Activated gamma-delta T cell treated with anti-CD3 and anti-CD28 coated beads, Interleukin-2, amount 50 U/mL, for 16 hours (primary cell): ENCODE measurements around the gene KHNYN.
"Not testable (repeated sequence)": the region's sequence is repeated elsewhere in the genome, so short reads cannot be mapped to it uniquely, and the experiment has no call there.

Source experiments
- DNase-seq: peaks from one replicate; pipeline ENCODE4 v3.0.0-alpha.2; 2020; ENCODE audit warnings: low read depth

The KHNYN gene

DNA sequence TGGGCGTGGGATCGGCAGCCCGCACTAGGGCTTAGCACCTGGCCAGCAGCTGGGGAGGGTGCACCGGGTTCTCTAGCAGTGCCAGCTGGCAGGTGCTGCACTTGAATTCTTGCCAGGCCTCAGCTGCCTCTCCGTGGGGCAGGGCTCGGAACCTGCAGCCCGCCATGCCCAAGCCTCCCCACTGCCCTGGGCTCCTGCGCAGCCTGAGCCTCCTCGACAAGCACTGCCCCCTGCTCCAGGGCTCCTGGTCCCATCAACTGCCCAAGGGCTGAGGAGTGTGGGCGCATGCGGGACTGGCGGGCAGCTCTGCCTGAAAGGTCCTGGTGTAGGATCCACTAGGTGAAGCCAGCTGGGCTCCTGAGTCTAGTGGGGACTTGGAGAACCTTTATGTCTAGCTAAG lies 43.5 kb downstream of the KHNYN start:
- DNase-seq: no peak

DNA sequence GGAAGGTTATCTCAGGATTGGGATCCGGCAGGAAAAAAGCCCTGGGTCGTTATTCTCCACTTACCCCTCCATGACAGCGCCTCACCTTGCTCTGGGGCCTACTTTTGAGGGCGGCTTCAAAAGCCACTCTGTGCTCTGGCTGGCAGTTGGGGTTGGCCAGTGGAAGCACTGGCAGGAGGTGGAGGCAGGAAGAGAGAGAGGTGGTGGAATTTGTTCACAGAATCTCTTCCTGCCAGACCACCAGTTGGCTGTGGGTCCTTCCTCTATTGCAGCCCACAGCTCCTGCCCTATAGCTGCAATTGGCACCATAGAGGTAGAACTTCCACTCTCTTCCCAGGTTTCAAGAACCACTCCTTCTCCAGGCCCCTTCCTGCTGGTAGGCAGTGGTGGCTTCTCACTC lies 45.5 kb downstream of the KHNYN start:
- no peak for DNase-seq

DNA sequence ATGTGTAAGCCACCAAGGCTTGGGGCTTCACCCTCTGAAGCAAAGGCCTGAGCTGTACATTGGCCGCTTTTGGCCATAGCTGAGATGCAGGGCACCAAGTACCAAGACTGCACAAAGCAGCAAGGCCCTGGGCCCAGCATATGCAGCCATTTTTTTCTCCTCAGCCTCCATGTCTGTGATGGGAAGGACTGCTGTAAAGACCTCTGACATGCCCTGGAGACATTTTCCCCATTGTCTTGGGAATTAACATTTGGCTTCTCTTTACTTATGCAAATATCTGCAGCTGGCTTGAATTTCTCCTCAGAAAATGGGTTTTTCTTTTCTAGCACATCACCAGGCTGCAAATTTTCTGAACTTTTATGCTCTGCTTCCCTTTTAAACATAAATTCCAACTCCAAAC lies 50.2 kb downstream of the KHNYN start:
- DNase-seq: not testable (repeated sequence)

DNA sequence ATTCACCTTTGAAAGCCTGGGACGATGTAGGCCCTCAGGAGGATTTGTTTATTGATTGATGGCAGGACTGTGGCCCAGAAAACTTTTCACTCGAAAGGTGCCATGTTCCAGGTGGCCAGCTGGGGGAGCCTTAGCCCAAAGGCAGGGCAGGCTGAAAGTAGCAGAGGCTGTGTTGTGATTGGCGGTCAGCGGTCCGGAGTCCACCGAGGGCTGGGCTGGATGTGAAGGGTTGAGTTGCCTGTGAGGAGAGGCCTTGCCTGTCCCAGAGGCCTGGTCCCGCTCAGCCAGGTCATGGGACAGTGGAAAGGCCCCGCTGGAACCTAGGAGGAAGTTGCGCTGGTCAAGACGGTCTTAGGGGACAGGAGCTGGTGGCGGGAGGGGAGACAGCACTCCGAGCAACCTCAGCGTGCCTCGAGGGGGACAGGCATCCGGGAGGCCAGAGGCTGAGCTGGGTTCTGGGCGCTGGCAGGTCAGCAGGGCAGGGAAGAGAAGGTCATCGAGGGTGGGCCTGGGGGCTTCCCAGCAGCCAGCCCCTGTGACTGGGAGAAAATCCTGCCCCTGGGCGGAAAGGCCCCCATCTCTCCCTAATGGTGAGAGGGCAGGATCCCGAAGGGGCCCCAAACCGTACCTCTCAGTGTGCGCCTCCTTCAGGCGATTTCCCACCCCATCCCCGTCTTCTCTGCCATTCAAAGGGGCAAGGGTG lies 52.0 kb downstream of the KHNYN start:
- DNase-seq: peak; percentile 12

DNA sequence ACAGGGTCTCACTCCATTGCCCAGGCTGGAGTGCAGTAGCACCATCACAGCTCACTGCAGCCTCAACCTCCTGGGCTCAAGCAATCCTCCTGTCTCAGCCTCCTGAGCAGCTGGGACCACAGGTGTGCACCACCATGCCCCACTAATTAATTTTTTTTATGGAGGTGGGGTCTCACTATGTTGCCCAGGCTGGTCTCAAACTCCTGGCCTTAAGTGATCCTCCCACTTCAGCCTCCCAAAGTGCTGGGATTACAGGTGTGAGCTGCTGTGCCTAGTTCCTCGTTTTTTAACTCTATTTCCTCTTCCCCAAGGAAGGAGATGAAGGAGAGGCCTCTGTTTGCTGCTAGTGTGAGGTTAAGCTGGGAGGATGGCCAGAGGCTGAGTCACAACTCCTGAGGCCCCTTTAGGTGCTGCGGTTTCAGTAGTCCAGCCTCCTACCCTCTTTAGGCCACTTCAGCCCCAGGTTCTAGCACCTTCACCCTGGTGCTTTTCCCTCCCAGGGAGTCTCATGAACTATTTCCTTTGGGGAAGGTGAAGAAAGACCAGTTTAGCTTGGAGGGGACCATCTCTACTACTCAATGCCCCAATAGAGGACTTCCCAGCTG lies 53.0 kb downstream of the KHNYN start:
- DNase-seq: not testable (repeated sequence)

DNA sequence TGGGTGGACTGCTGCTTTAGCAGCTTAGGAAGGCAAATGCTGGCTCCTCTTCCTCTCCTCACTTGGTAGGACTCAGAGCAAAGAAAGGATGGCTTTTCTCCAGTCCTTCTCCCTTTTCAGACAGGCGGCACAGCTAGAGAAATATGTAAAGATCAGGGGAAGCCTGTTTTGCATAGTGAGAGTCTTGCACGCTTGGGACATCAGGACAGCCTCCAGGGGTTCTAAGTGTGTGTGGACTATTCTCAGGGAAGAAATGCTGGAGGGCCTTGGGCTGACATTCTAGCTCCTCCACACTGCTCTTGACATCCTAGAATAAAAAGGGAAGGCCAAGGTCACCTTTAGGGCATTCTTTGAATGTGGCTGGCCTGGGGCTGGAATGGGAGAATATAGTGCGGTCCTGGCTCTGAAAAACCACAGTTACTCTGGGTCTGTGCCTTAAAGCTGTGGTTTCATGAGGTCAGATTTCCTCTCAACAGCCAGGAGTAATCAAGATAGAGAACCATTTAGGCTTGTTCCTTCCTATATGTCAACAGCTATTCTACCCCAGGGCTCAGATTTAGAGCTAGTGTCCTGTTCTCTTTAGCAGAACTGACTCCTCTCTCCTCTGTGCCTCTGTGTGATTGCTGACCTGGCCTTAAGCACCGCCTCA lies 54.0 kb downstream of the KHNYN start:
- DNase-seq: no peak
